ENCODE measurements around the gene STAT5B. TPM values are rescaled to one million over a fixed set of nuclear protein-coding genes. Genes with fewer than 3 reads are reported as not detected.
"Not testable (repeated sequence)": the region's sequence is repeated elsewhere in the genome, so short reads cannot be mapped to it uniquely, and the experiment has no call there.

The STAT5B gene
- total and polyA plus RNA-seq, 2 experiments from 2014 or later: 26.8 to 62.4 TPM

DNA sequence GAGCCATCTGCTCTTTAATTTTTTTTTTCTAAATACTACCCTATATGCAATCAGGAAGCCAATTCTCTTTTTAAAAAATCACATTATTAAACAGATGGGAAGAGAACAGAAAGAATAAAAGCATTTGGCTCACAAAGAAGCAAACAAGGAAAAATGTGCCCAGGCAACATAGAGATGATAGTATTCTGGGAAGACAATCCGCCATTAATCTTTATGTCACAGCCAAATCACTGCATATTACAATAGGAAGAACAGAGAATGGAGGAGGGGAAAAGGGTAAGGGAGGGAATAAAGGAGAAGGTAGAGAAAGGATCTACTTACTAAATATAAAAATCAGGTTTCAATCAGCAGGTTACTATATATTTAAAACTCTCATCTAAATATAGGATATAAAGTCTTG is 34.3 kb downstream of the STAT5B start:
- H3K4me1 ChIP-seq (ENCODE audit: low read depth): peaks cover 6% of the 10 kb centered on the region
- no peak for DNase-seq (ENCODE audit: low read depth in 1 of 2, low spot score in 1 of 2)
- no peaks in the 10 kb centered on the region for H3K9me3 ChIP-seq (ENCODE audit: low read depth)
- TF ChIP-seq, protein P1, sequence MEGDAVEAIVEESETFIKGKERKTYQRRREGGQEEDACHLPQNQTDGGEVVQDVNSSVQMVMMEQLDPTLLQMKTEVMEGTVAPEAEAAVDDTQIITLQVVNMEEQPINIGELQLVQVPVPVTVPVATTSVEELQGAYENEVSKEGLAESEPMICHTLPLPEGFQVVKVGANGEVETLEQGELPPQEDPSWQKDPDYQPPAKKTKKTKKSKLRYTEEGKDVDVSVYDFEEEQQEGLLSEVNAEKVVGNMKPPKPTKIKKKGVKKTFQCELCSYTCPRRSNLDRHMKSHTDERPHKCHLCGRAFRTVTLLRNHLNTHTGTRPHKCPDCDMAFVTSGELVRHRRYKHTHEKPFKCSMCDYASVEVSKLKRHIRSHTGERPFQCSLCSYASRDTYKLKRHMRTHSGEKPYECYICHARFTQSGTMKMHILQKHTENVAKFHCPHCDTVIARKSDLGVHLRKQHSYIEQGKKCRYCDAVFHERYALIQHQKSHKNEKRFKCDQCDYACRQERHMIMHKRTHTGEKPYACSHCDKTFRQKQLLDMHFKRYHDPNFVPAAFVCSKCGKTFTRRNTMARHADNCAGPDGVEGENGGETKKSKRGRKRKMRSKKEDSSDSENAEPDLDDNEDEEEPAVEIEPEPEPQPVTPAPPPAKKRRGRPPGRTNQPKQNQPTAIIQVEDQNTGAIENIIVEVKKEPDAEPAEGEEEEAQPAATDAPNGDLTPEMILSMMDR (IDR thresholded peaks at IDR 0.05; ENCODE audit: low read depth, low read length): no peak
- no peaks in the 10 kb centered on the region for H3K27me3 ChIP-seq
- no peaks in the 10 kb centered on the region for H3K36me3 ChIP-seq
- no peak overlapping the region for H3K4me3 ChIP-seq
- H3K27ac ChIP-seq: no peak overlapping the region

DNA sequence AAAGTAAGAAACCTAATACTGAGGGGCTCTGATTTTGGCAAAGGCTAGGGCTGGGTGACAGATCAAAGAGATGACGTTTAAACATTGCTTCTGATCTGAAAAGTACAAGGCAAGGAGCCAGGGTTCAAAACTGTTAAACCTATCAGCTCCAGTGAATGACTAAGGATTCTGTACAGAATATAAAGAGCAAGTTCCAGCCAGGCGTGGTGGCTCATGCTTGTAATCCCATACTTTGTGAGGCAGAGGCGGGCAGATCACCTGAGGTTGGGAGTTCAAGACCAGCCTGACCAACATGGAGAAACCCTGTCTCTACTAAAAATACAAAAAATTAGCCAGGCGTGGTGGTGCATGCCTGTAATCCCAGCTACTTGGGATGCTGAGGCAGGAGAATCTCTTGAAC is 35.3 kb downstream of the STAT5B start:
- H3K4me3 ChIP-seq; H3K27me3 ChIP-seq; H3K9me3 ChIP-seq (ENCODE audit: low read depth); DNase-seq (ENCODE audit: low read depth in 1 of 2, low spot score in 1 of 2); H3K36me3 ChIP-seq; H3K4me1 ChIP-seq (ENCODE audit: low read depth); H3K27ac ChIP-seq: not testable (repeated sequence)

DNA sequence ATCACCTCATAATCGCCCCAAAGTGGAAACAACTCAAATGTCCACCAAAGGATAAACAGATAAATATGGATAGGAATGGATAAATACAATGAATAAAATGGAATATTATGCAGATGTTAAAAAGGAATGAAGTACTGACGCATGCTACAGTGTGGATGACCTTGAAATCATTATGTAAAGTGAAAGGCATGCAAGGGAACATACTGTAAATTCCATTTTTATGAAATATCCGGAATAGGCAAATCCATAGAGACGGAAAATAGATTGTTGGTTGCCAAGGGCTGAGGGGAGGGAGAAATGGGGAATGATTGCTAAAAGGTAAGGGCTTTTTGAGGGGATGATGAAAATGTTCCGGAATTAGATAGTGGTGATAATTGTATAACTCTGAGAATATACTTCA is 36.0 kb downstream of the STAT5B start:
- TF ChIP-seq, protein P1 (IDR thresholded peaks at IDR 0.05; ENCODE audit: low read depth, low read length): no peak

DNA sequence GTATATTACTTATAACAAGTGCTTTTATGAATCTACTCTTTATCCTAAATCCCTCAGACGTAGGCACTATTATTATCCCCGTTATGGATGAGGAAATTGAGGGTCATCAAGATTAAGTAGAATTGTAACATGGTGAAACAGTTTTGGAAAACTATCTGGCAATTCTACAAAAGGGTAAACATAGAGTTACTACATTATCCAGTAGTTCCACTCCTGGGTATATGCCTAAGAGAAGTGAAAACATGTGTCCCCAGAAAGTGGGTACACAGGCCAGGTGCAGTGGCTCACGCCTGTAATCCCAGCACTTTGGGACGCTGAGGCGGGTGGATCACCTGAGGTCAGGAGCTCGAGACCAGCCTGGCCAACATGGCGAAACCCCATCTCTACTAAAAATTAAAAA is 36.6 kb downstream of the STAT5B start:
- H3K4me1 ChIP-seq (ENCODE audit: low read depth); H3K9me3 ChIP-seq (ENCODE audit: low read depth); H3K36me3 ChIP-seq; DNase-seq (ENCODE audit: low read depth in 1 of 2, low spot score in 1 of 2); H3K27ac ChIP-seq; H3K27me3 ChIP-seq; H3K4me3 ChIP-seq: not testable (repeated sequence)

More for the DNA sequence above, 36.0 kb downstream of the STAT5B start:
- Histone ChIP-seq H3K4me1 (ENCODE audit: low read depth) (no peaks in the 10 kb centered on the region), H3K36me3 (no peaks in the 10 kb centered on the region), H3K27me3 (no peaks in the 10 kb centered on the region), H3K27ac (no peak overlapping the region), H3K9me3 (ENCODE audit: low read depth) (no peaks in the 10 kb centered on the region), H3K4me3 (no peak overlapping the region)
- no peak for DNase-seq (ENCODE audit: low read depth in 1 of 2, low spot score in 1 of 2)

DNA sequence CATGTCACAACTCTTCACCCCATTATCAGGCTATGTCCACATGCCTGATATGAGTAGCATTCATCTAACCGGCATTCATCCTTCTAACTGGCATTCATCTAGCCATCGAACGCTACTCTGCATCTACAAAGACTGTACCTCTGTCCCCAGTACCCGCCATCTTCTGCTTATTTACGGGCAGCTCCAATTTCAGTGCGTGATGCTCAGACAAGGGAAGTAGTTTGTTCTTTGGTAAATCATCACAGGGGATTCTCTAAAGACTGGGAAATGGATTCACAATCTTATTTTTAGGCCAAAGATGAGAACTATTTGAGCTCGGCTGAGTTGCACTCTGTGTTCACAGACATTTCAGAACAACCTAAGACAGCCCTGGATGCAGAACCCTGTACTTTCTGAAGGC is 39.4 kb downstream of the STAT5B start:
- Histone ChIP-seq H3K9me3 (ENCODE audit: low read depth) (no peaks in the 10 kb centered on the region), H3K27me3 (no peaks in the 10 kb centered on the region), H3K4me1 (ENCODE audit: low read depth) (peaks cover 8% of the 10 kb centered on the region), H3K27ac (no peak overlapping the region), H3K36me3 (no peaks in the 10 kb centered on the region), H3K4me3 (no peak overlapping the region)
- TF ChIP-seq, protein P1 (IDR thresholded peaks at IDR 0.05; ENCODE audit: low read depth, low read length): no peak
- no peak for DNase-seq (ENCODE audit: low read depth in 1 of 2, low spot score in 1 of 2)

DNA sequence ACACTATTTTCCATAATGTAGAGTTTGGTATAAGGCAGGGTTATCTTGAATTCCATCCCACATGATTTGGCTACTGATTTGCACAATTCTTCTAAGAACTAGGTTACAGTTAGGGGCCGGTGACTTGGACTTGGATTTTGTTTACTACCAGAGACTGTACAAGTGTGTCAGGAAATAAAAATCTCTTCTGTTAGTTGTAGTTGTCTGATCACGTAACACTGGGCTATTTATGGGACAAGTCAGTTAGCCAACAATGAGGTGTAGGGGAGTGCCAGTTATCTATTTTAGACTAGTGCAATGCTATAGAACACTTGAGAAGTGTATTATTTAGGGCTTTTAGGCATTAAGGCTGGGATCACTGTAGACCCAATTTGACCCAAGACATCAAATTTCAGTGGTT is 42.2 kb downstream of the STAT5B start:
- Histone ChIP-seq H3K9me3 (ENCODE audit: low read depth) (no peaks in the 10 kb centered on the region), H3K36me3 (no peaks in the 10 kb centered on the region), H3K4me3 (no peak overlapping the region), H3K27me3 (no peaks in the 10 kb centered on the region), H3K4me1 (ENCODE audit: low read depth) (peaks cover 8% of the 10 kb centered on the region), H3K27ac (peak overlapping the region; percentile 70)
- TF ChIP-seq, protein P1 (IDR thresholded peaks at IDR 0.05; ENCODE audit: low read depth, low read length): no peak
- DNase-seq (ENCODE audit: low read depth in 1 of 2, low spot score in 1 of 2): no peak

DNA sequence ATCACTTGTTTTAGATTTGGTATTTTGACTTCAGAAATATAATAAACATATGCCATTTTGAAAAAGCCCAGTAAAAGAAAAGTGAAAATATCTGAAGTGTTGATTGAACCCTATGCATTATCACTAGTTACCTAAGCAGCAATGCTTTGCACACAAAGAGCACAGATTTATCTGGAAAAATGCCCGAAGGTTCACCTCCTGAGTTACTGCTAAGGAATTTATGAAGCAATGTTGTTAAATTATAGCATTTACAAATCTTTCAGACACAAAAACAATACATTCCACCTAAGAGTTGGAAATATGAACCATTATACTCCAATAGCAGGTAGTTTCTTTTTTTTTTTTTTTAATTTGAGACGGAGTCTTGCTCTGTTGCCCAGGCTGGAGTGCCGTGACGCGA is 43.0 kb downstream of the STAT5B start:
- no peaks in the 10 kb centered on the region for H3K9me3 ChIP-seq (ENCODE audit: low read depth)
- TF ChIP-seq, protein P1 (IDR thresholded peaks at IDR 0.05; ENCODE audit: low read depth, low read length): no peak
- no peak overlapping the region for H3K4me3 ChIP-seq
- no peaks in the 10 kb centered on the region for H3K36me3 ChIP-seq
- no peaks in the 10 kb centered on the region for H3K27me3 ChIP-seq
- H3K27ac ChIP-seq: no peak overlapping the region
- peak in 1 of 2 donors; percentile 70 for DNase-seq (ENCODE audit: low read depth in 1 of 2, low spot score in 1 of 2)
- H3K4me1 ChIP-seq (ENCODE audit: low read depth): peaks cover 8% of the 10 kb centered on the region

Measured in cardiac muscle cell (in vitro differentiated cells and primary cell).